GM12872 (cell line): ENCODE measurements around the gene OR14I1.

Experiments
- CTCF ChIP-seq: IDR thresholded peaks from 3 replicates; pipeline ENCODE4 v1.5.1; 2011; ENCODE audit warnings: low read depth, mild to moderate bottlenecking, low read length, moderate library complexity; ENCODE audit not compliant: insufficient read depth

Gene OR14I1

DNA sequence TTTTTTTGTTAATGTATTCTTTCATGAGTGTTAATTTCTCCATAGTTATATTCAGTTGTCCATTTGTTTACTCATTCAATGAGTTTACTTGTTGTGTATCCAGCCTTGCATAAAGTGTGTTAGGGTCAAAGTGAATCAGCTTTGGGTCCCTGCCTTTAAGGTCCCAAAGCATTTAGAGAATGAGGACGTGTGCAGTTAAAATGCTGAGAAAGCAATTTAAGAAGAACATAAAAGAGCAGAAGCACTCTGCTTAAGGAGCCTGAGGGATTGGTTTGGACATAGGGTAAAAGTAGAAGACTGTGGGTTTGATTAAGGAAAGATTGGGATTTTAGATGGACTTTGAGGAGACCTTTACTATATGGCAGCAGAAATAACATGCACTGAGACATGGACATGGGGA is 3.5 kb downstream of the OR14I1 start:
- no peak for TF ChIP-seq CTCF

- no peak for TF ChIP-seq CTCF
Observed at GRCh38 chr1:248697907-248698306, 4.7 kb downstream of the OR14I1 start.

GRCh38 chr1:248696774-248697173 is 5.8 kb downstream of the OR14I1 start:
- TF ChIP-seq CTCF = no peak

DNA sequence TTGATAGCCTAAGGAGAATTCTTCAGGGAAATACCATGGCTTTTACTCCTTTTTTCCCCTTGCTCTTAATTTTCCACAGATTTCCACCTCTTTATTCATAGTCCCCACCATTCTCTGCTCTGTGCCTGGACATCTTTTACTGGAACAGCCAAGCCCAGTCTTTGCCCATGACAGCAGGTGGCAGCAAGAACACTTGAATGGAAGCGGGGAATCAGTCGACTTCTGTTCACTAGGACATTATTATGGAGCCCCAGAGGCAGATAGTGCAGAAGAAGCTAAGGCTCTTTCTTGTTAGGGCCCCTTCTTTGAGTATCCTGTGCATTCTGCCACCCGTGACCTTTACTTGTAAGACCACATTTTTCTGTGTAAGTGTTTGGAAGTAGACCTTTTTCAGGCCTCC is 6.3 kb downstream of the OR14I1 start:
- peak; percentile 18; the same call in 1 of the 3 replicates for TF ChIP-seq CTCF

DNA sequence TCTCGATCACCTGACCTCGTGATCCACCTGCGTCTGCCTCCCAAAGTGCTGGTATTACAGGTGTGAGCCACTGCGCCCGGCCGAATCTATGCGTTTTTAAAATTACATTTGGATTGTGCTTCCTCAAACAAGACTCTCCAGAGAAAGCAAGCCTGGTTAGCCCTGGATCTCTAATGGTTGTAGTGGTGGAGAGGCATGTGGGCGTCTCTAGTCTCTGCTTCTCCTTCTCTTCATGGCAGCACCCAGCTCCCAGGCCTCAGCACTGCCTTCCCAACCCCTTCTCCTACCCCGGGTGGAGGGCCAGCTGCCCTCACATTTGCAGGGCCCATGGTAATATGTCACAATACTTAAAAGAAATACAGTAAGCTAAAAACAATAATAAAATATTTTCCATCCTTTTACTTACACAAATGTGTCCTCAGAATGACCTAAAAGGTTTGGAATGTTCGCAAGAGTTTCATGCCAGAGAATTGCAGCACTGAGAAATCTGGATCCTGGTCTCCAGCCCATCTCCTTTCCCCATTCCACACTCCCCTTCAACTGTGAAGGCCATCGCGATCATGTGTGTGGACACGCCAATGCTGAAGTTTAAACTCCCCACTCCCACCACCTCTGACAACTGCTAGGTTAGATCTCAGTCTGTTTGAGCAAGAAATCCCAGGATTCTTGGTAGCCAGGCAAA is 7.0 kb downstream of the OR14I1 start:
- TF ChIP-seq CTCF = no peak

DNA sequence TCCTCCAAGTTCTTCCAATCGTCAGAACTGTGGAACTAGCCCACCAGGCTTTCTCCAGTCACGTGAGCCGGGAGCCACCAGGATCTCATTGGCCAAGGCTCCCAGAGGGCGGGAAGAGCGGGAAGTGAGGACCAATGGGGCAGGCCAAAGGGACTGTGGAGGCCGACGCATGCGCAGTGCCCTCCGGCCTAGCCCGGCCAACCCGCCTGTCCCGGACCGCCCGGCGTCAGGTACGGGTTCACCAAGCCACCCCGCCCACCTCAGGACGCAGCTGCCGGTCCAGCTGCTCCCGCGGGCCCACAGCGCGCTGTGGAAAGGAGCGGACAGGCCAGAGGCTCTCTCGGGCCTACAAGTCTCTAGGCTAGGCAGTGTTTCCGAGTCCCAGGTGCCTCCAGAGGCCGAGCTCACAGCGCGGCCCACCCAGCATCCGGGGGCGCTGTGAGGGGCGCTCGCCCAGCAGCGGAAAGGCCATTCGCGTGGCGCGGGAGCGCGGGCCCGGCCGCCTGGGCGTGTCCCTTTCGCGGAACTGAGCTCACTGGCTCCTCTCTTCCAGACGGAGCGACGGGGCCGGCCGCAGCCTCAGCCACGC is 10.9 kb downstream of the OR14I1 start:
- TF ChIP-seq CTCF = no peak

DNA sequence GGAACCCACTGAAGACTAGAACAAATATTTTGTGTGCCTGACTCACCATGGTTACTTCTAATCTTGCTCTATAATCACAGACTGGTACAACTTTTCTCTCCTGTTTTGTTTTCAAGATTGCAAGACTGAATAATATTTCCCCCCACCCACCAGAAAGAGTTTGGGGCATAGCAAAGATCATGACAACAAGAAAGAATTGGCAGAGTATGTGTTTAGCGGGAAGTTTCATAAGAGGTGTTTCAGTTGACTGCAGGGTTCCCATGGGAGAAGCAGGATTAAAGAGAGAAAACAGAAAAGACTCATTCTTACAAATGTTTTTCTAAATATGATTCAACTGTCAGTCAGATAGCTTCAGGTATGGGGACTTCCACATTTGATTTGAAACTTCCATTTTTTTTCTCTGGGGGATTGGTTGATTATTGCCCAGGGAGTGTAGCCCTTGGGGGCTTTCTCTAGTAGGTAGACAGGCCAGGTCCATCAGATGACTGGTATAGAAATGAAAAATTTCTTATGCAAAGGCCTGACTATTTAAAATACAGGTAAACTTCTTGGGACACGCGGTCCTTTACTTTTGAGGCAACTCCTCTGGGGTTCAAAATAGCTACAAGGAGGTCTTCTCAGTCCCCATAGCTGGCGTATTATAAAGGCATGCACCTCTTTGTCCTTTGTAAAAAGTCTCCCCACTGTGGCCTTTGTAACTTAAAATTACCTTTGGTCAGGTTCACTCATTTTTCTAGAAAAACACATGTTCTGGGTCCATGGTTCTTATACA is 13.9 kb downstream of the OR14I1 start:
- TF ChIP-seq CTCF = no peak
